GM19351 (cell line): ENCODE data around the gene LILRA6.

Experiments
- ATAC-seq: cut with Tn5 transposase; IDR thresholded peaks from one replicate; pipeline ENCODE4 v1.9.1; 2021; ENCODE audit warnings: mild to moderate bottlenecking, moderate library complexity; ENCODE audit not compliant: unreplicated experiment

Gene LILRA6

GRCh38 chr19:54189145-54189734 lies 53.4 kb downstream of the LILRA6 start, which contains the start of gene MBOAT7:
Gene MBOAT7 (minus strand): TSS chr19:54189580. CDS start chr19:54188508, 1,072 bp downstream.
- peak; percentile 20 for ATAC-seq

GRCh38 chr19:54188215-54188871 lies 54.2 kb downstream of the LILRA6 start:
- ATAC-seq, result no peak

- ATAC-seq, result no peak
Measured at GRCh38 chr19:54186934-54187381, 55.6 kb downstream of the LILRA6 start.
